ENCODE results near the gene RET. TPM values are rescaled to one million over a fixed set of nuclear protein-coding genes. Genes with fewer than 3 reads are reported as not detected.

The RET gene
- total RNA-seq, 4 donors from 2014 or later, result 0.20 to 8.5 (median 0.70) TPM

- no peaks in the 10 kb centered on the region for H3K27me3 ChIP-seq
- H3K4me1 ChIP-seq, result peaks cover 0 to 17% (median 7%) of the 10 kb centered on the region in 4 donors
- no peaks in the 10 kb centered on the region for H3K9me3 ChIP-seq
- WGBS, 2 donors, result 67 to 77% methylated on average over 7 of the region's 7 CpGs
- no peak for DNase-seq (ENCODE audit: low spot score in 2 of 2)
- H3K4me3 ChIP-seq, result no peak overlapping the region
- no peak for TF ChIP-seq CTCF (IDR thresholded peaks at IDR 0.05)
- no peak for TF ChIP-seq EP300 (IDR thresholded peaks at IDR 0.05)
- no peak for TF ChIP-seq POLR2A (IDR thresholded peaks at IDR 0.05)
- no peak overlapping the region for H3K27ac ChIP-seq
- no peaks in the 10 kb centered on the region for H3K36me3 ChIP-seq
Measured at GRCh38 chr10:43126759-43127424, 50.0 kb downstream of the RET start.

GRCh38 chr10:43127442-43127841 lies 50.6 kb downstream of the RET start:
- Histone ChIP-seq H3K27me3 (no peaks in the 10 kb centered on the region), H3K36me3 (no peaks in the 10 kb centered on the region), H3K27ac (no peak overlapping the region), H3K9me3 (no peaks in the 10 kb centered on the region), H3K4me3 (no peak overlapping the region), H3K4me1 (peaks cover 0 to 17% (median 7%) of the 10 kb centered on the region in 4 donors)
- WGBS, 2 donors, result 68% methylated on average over 9 of the region's 9 CpGs
- DNase-seq (ENCODE audit: low spot score in 2 of 2), result no peak
- TF ChIP-seq CTCF (IDR thresholded peaks at IDR 0.05), result no peak
- TF ChIP-seq EP300 (IDR thresholded peaks at IDR 0.05), result no peak
- TF ChIP-seq POLR2A (IDR thresholded peaks at IDR 0.05), result no peak

- WGBS, 2 donors, result 76 to 85% methylated on average over 8 of the region's 8 CpGs
- no peak overlapping the region for H3K4me3 ChIP-seq
- H3K36me3 ChIP-seq, result no peaks in the 10 kb centered on the region
- no peaks in the 10 kb centered on the region for H3K27me3 ChIP-seq
- peak overlapping the region in 1 of 4 donors; percentile 84 for H3K27ac ChIP-seq
- H3K9me3 ChIP-seq, result no peaks in the 10 kb centered on the region
- no peak for TF ChIP-seq POLR2A (IDR thresholded peaks at IDR 0.05)
- no peak for TF ChIP-seq EP300 (IDR thresholded peaks at IDR 0.05)
- TF ChIP-seq CTCF (IDR thresholded peaks at IDR 0.05), result no peak
- DNase-seq (ENCODE audit: low spot score in 2 of 2), result no peak
- peaks cover 0 to 17% (median 7%) of the 10 kb centered on the region in 4 donors for H3K4me1 ChIP-seq
Measured at GRCh38 chr10:43128331-43128730, 51.5 kb downstream of the RET start.

GRCh38 chr10:43128958-43129706 lies 52.3 kb downstream of the RET start:
- WGBS, 2 donors, result 65 to 72% methylated on average over 6 of the region's 6 CpGs
- peak in 1 of 2 donors; percentile 22 for TF ChIP-seq EP300 (IDR thresholded peaks at IDR 0.05)
- no peak for TF ChIP-seq POLR2A (IDR thresholded peaks at IDR 0.05)
- TF ChIP-seq CTCF (IDR thresholded peaks at IDR 0.05), result no peak
- peaks cover 0 to 17% (median 7%) of the 10 kb centered on the region in 4 donors for H3K4me1 ChIP-seq
- H3K27me3 ChIP-seq, result no peaks in the 10 kb centered on the region
- no peak overlapping the region for H3K4me3 ChIP-seq
- H3K36me3 ChIP-seq, result no peaks in the 10 kb centered on the region
- H3K9me3 ChIP-seq, result no peaks in the 10 kb centered on the region
- peak overlapping the region in 2 of 4 donors; percentile 59 to 84 for H3K27ac ChIP-seq
- DNase-seq (ENCODE audit: low spot score in 2 of 2), result no peak

GRCh38 chr10:43130770-43131171 lies 53.9 kb downstream of the RET start:
- TF ChIP-seq CTCF (IDR thresholded peaks at IDR 0.05) (no peak), POLR2A (IDR thresholded peaks at IDR 0.05) (no peak), EP300 (IDR thresholded peaks at IDR 0.05) (no peak)
- no peak for DNase-seq (ENCODE audit: low spot score in 2 of 2)
- 84 to 87% methylated on average over 18 of the region's 18 CpGs for WGBS, 2 donors
- Histone ChIP-seq H3K9me3 (no peaks in the 10 kb centered on the region), H3K27ac (no peak overlapping the region), H3K27me3 (no peaks in the 10 kb centered on the region), H3K4me3 (no peak overlapping the region), H3K36me3 (no peaks in the 10 kb centered on the region), H3K4me1 (peaks cover 0 to 17% (median 7%) of the 10 kb centered on the region in 4 donors)

Data from tibial nerve (tissue), 4 donors.